NCI-H2107 treated with DMSO at 0.1 percent for 48 hours (cell line): ENCODE data around the gene OR4L1.
"Not testable (repeated sequence)": the region's sequence is repeated elsewhere in the genome, so short reads cannot be mapped to it uniquely, and the experiment has no call there.

Source experiments
- DNase-seq: peaks from one replicate; lab custom pipeline; 2025; ENCODE audit not compliant: unreplicated experiment; lab: John Stamatoyannopoulos, UW

Gene OR4L1

GRCh38 chr14:20059745-20060144 is at the start of gene OR4L1:
OR4L1 (plus strand) TSS chr14:20060045; CDS start chr14:20060045, 0 bp downstream.
- DNase-seq = no peak

- DNase-seq = no peak
These were observed 40.5 kb upstream of the OR4L1 start, which contains the start of gene OR4K14 for GRCh38 chr14:20019257-20019865. OR4K14 (minus strand) TSS chr14:20019307; CDS start chr14:20015193, 4,114 bp downstream.

GRCh38 chr14:20031058-20031457 is 28.8 kb upstream of the OR4L1 start:
- DNase-seq = no peak

- DNase-seq = no peak
These were observed 24.4 kb upstream of the OR4L1 start for GRCh38 chr14:20035449-20035848.

- DNase-seq = no peak
These were observed 23.9 kb upstream of the OR4L1 start, which contains the start of gene OR4K13 for GRCh38 chr14:20035938-20036337. OR4K13 (minus strand) TSS chr14:20036038; CDS start chr14:20034758, 1,280 bp downstream.

- DNase-seq = no peak
These were observed 15.6 kb upstream of the OR4L1 start for GRCh38 chr14:20044243-20044642.

- no peak for DNase-seq
These were observed 11.6 kb upstream of the OR4L1 start for GRCh38 chr14:20048202-20048601.

GRCh38 chr14:20092050-20092449 is 32.2 kb downstream of the OR4L1 start:
- no peak for DNase-seq

- no peak for DNase-seq
These were observed 33.6 kb downstream of the OR4L1 start for GRCh38 chr14:20093442-20093841.

GRCh38 chr14:20098926-20099770 is 39.3 kb downstream of the OR4L1 start:
- DNase-seq = not testable (repeated sequence)

- DNase-seq = no peak
These were observed 50.6 kb downstream of the OR4L1 start, which contains the start of gene OR4K17 for GRCh38 chr14:20110438-20110837. OR4K17 (plus strand) TSS chr14:20110739; CDS start chr14:20117500, 6,761 bp downstream.
